IMR-90 (cell line): ENCODE measurements around the gene PRSS21. TPM values are rescaled to one million over a fixed set of nuclear protein-coding genes. Genes with fewer than 3 reads are reported as not detected.

Source experiments
- ATAC-seq: fragments of 200-7000 bp; cut with Tn5 transposase; 2 replicates; pipeline ENCODE4 v1.9.1; 2020; ENCODE audit warnings: low read depth, mild to moderate bottlenecking, moderate library complexity
- BruUV-seq: library from RNA; stranded (reverse); fragments of 400-500 nt; replicated peaks from 2 replicates; lab custom pipeline; 2021; lab: Mats Ljungman, UMichigan
- CTCF ChIA-PET: fragments of 300-600 bp; formaldehyde crosslinking; extraction: SDS; loops from one replicate; lab custom pipeline; 2021; ENCODE audit warnings: antibody characterized with exemption; lab: Yijun Ruan, JAX
- POLR2A ChIA-PET: fragments of 300-600 bp; sonication (Branson Sonifier 250); formaldehyde crosslinking; loops from one replicate; lab custom pipeline; 2022; ENCODE audit warnings: antibody characterized with exemption; ENCODE audit not compliant: unreplicated experiment; lab: Charles Lee
- DNase-seq: peaks from one replicate; pipeline ENCODE4 v3.0.0; 2013
- H2AFZ ChIP-seq: replicated peaks from 2 replicates; pipeline ENCODE3; 2013; ENCODE audit warnings: low read length, mild to moderate bottlenecking; ENCODE audit not compliant: poor library complexity
- H2AK5ac ChIP-seq: 2 replicates; pipeline ENCODE4 v1.6.1; 2013; ENCODE audit warnings: low read depth, low read length, inconsistent platforms
- H2AK9ac ChIP-seq: replicated peaks from 2 replicates; pipeline ENCODE3; 2013; ENCODE audit warnings: mild to moderate bottlenecking, low read depth, low read length, moderate library complexity; ENCODE audit not compliant: poor library complexity
- H2BK120ac ChIP-seq: 2 replicates; pipeline ENCODE4 v1.6.1; 2013; ENCODE audit warnings: low read depth, low read length, inconsistent platforms
- H2BK15ac ChIP-seq: 3 replicates; pipeline ENCODE4 v1.6.1; 2013; ENCODE audit warnings: low read depth, low read length, inconsistent platforms
- H2BK20ac ChIP-seq: 2 replicates; pipeline ENCODE4 v1.6.1; 2013; ENCODE audit warnings: low read depth, mild to moderate bottlenecking, inconsistent platforms, low read length, moderate library complexity
- H2BK5ac ChIP-seq: 2 replicates; pipeline ENCODE4 v1.6.1; 2013; ENCODE audit warnings: mild to moderate bottlenecking, low read depth, low read length, inconsistent platforms; ENCODE audit not compliant: poor library complexity, severe bottlenecking
- H3K14ac ChIP-seq: replicated peaks from 2 replicates; pipeline ENCODE4 v1.6.1; 2013; ENCODE audit warnings: low read depth, low read length, inconsistent platforms
- H3K18ac ChIP-seq: 2 replicates; pipeline ENCODE4 v1.6.1; 2013; ENCODE audit warnings: low read depth, low read length, control low read depth
- H3K23ac ChIP-seq: 2 replicates; pipeline ENCODE4 v1.6.1; 2013; ENCODE audit warnings: low read depth, low read length, inconsistent platforms
- H3K27ac ChIP-seq: 2 replicates; pipeline ENCODE4 v1.5.1; 2013; ENCODE audit warnings: mild to moderate bottlenecking, control low read depth, low read length; ENCODE audit not compliant: insufficient read depth
- H3K27me3 ChIP-seq: 2 replicates; pipeline ENCODE4 v1.6.1; 2013; ENCODE audit warnings: low read length; ENCODE audit not compliant: control insufficient read depth, insufficient read depth
- H3K36me3 ChIP-seq: 2 replicates; pipeline ENCODE4 v1.6.1; 2013; ENCODE audit warnings: low read length, mixed read lengths; ENCODE audit not compliant: control insufficient read depth, insufficient read depth
- H3K4ac ChIP-seq: 2 replicates; pipeline ENCODE4 v1.6.1; 2013; ENCODE audit warnings: low read depth, low read length, inconsistent platforms
- H3K4me1 ChIP-seq: 2 replicates; pipeline ENCODE4 v1.6.1; 2013; ENCODE audit warnings: low read length, mixed read lengths; ENCODE audit not compliant: control insufficient read depth, insufficient read depth
- H3K4me2 ChIP-seq: 2 replicates; pipeline ENCODE4 v1.6.1; 2013; ENCODE audit warnings: low read depth, mild to moderate bottlenecking, control low read depth, low read length, moderate library complexity
- H3K4me3 ChIP-seq: 2 replicates; pipeline ENCODE4 v1.5.1; 2013; ENCODE audit warnings: low read depth, mild to moderate bottlenecking, control low read depth, low read length, moderate library complexity; ENCODE audit not compliant: insufficient read depth
- H3K56ac ChIP-seq: 2 replicates; pipeline ENCODE4 v1.6.1; 2013; ENCODE audit warnings: low read length, inconsistent platforms; ENCODE audit not compliant: insufficient read depth; ENCODE audit errors: extremely low read depth
- H3K79me1 ChIP-seq, 2 experiments: 2 replicates each; pipeline ENCODE4 v1.6.1; 2013; ENCODE audit warnings: low read length in 2 of 2, inconsistent platforms in 1 of 2, low read depth in 1 of 2
- H3K9ac ChIP-seq: 2 replicates; pipeline ENCODE4 v1.6.1; 2013; ENCODE audit warnings: low read depth, low read length, control low read depth
- H3K9me1 ChIP-seq: 2 replicates; pipeline ENCODE4 v1.6.1; 2013; ENCODE audit warnings: low read length, inconsistent platforms; ENCODE audit not compliant: insufficient read depth
- H3K9me3 ChIP-seq: 2 replicates; pipeline ENCODE4 v1.6.1; 2013; ENCODE audit warnings: low read length; ENCODE audit not compliant: control insufficient read depth, insufficient read depth
- H4K20me1 ChIP-seq: 2 replicates; pipeline ENCODE4 v1.6.1; 2013; ENCODE audit warnings: low read length, inconsistent platforms; ENCODE audit not compliant: insufficient read depth
- H4K5ac ChIP-seq: 2 replicates; pipeline ENCODE4 v1.6.1; 2013; ENCODE audit warnings: mild to moderate bottlenecking, low read depth, low read length, control low read depth
- H4K8ac ChIP-seq, 2 experiments: 2 replicates each; pipeline ENCODE4 v1.6.1; 2013; ENCODE audit warnings: low read depth in 2 of 2, low read length in 2 of 2, control low read depth in 1 of 2, inconsistent platforms in 1 of 2
- H4K91ac ChIP-seq: 2 replicates; pipeline ENCODE4 v1.6.1; 2013; ENCODE audit warnings: low read depth, low read length, inconsistent platforms; ENCODE audit not compliant: insufficient read depth
- CTCF ChIP-seq: conservative IDR thresholded peaks from 2 replicates; pipeline ENCODE4 v1.5.1; 2012; ENCODE audit warnings: mild to moderate bottlenecking, low read depth, low read length, improper control_type of control experiment
- NFE2L2 ChIP-seq: fragments of 150-350 bp; IDR thresholded peaks from 2 replicates; pipeline ENCODE4 v1.6.1; 2016; ENCODE audit warnings: low read depth, mild to moderate bottlenecking, low read length
- WGBS, 2 experiments: methylation state at CpG; one replicate each; pipeline versions ENCODE4 v1.1.5 to v1.1.7; 2013; ENCODE audit warnings: missing lambda C conversion rate in 2 of 2; ENCODE audit not compliant: insufficient read length in 1 of 2; ENCODE audit errors: extremely low coverage in 2 of 2; 5-methylcytosine and 5-hydroxymethylcytosine counted together
- dilution Hi-C: fragments of 300-500 bp; cut with HindIII; formaldehyde crosslinking; loops from one replicate; pipeline ENCODE4 v1.14.3; 2018; ENCODE audit warnings: low sequenced_read_pairs; ENCODE audit not compliant: unreplicated experiment
- in situ Hi-C: fragments of 300-500 bp; cut with MboI; formaldehyde crosslinking; loops from 3 replicates; pipeline ENCODE4 v1.14.3; 2019; ENCODE audit warnings: low sequenced_read_pairs, inconsistent platforms, mixed read lengths
- intact Hi-C: fragments of 100-400 bp; cut with micrococcal nuclease; formaldehyde crosslinking; loops from 2 replicates; pipeline ENCODE4 v1.10.0; 2022
- polyA plus RNA-seq, 3 experiments: library from polyadenylated mRNA; depleted of rRNA; stranded (reverse); fragments of >200 nt; gene quantifications; 2 replicates each; pipeline ENCODE4 v1.2.3, GENCODE V29; 2012; ENCODE audit warnings: low replicate concordance in 1 of 3
- total RNA-seq: library from RNA; depleted of rRNA; stranded (reverse); fragments of >200 nt; gene quantifications from 2 replicates; pipeline ENCODE4 v1.2.3, GENCODE V29; 2012

Gene PRSS21
- total and polyA plus RNA-seq, 2 of the 4 experiments (the other 2 are of a cell fraction) = 0.21 TPM; not detected in 1

DNA sequence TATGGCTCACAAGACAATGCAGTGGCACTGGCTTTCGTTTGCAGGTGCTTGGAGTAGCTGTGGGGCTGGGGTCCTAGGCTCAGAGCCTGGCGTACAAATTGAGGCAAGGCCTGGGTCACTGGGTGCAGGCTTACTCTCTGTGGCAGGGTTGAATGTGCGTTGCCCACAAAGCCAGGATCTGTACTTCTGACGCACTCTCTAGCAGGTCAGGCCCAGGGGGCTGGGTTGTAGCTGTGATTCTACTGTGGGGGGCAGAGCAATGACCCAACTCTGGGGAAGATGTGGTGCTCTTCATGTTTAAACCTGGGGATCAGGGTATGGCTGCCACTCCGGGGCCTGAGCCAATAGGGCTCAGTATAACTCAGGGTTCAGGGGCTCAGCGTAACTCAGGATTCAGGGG is 6.4 kb upstream of the PRSS21 start:
- H3K9me1 ChIP-seq = no peaks in the 10 kb centered on the region
- H3K23ac ChIP-seq = no peak overlapping the region
- H3K27ac ChIP-seq = no peak overlapping the region
- H3K9ac ChIP-seq = no peak overlapping the region
- H3K4me1 ChIP-seq = no peaks in the 10 kb centered on the region
- H2AFZ ChIP-seq = no peak overlapping the region
- H3K4me3 ChIP-seq = no peak overlapping the region
- no peak overlapping the region for H2BK120ac ChIP-seq
- dilution Hi-C loops (no loop called here), in situ Hi-C loops (no loop called here), intact Hi-C loops (no loop called here)
- H3K56ac ChIP-seq = no peak overlapping the region
- no peak overlapping the region for H3K18ac ChIP-seq
- H2BK20ac ChIP-seq = no peak overlapping the region
- H3K27me3 ChIP-seq = peaks cover 63% of the 10 kb centered on the region
- no peaks in the 10 kb centered on the region for H3K79me1 ChIP-seq
- no peak overlapping the region for H2AK5ac ChIP-seq
- no TSS peak for BruUV-seq
- no peak overlapping the region for H3K14ac ChIP-seq
- 69% methylated on average over 4 of the region's 6 CpGs; no CpG with 5 or more reads in 1 of the 2 experiments for WGBS, 2 experiments
- DNase-seq = no peak
- no peak for TF ChIP-seq NFE2L2
- no peak for TF ChIP-seq CTCF
- ChIA-PET CTCF (no interaction called here), POLR2A (no interaction called here)
- H4K91ac ChIP-seq = no peak overlapping the region
- no peak overlapping the region for H2BK15ac ChIP-seq
- H2AK9ac ChIP-seq = no peak overlapping the region
- ATAC-seq = no peak
- H3K36me3 ChIP-seq = no peaks in the 10 kb centered on the region
- H3K4ac ChIP-seq = no peak overlapping the region
- no peak overlapping the region for H4K5ac ChIP-seq
- H2BK5ac ChIP-seq = no peak overlapping the region
- H4K20me1 ChIP-seq = no peaks in the 10 kb centered on the region
- H4K8ac ChIP-seq = no peak overlapping the region
- no peak overlapping the region for H3K4me2 ChIP-seq
- peaks cover 5% of the 10 kb centered on the region for H3K9me3 ChIP-seq
